ENCODE results near the gene ITGA7. TPM values are rescaled to one million over a fixed set of nuclear protein-coding genes. Genes with fewer than 3 reads are reported as not detected.
A peak's percentile ranks its signal among the peaks of the same experiment; 100 is the strongest.

ITGA7 gene
- total RNA-seq, 4 donors from 2014 or later = 6.8 to 167 (median 29.4) TPM

GRCh38 chr12:55742719-55743405 is 35.2 kb upstream of the ITGA7 start, which contains the start of gene GDF11:
Gene GDF11 (plus strand): TSS chr12:55743122. CDS start chr12:55743317, 195 bp downstream.
- Histone ChIP-seq H3K4me1 (no peaks in the 10 kb centered on the region), H3K27me3 (no peaks in the 10 kb centered on the region), H3K36me3 (no peaks in the 10 kb centered on the region), H3K9me3 (no peaks in the 10 kb centered on the region), H3K27ac (peak within 1 kb of the TSS; percentile 83 to 91), H3K4me3 (peak within 1 kb of the TSS; percentile 53 to 61)
- peak; percentile 85 to 87 for DNase-seq
- intact Hi-C loops (cut with DNase I; ENCODE audit: low total_unique reads) = loop anchor here (10.0 kb wide), 1 partner anchor 72 kb away; the partner anchor contains the start of genes ORMDL2 and SARNP
- peak; percentile 82 to 89 for TF ChIP-seq POLR2A (IDR thresholded peaks at IDR 0.05)
- peak in 1 of 4 experiments; percentile 9 for TF ChIP-seq CTCF (IDR thresholded peaks at IDR 0.05)

- Histone ChIP-seq H3K36me3 (no peaks in the 10 kb centered on the region), H3K27me3 (no peaks in the 10 kb centered on the region), H3K9me3 (no peaks in the 10 kb centered on the region), H3K27ac (peak overlapping the region; percentile 83 to 91), H3K4me1 (peaks cover 0 to 4% of the 10 kb centered on the region in 2 donors), H3K4me3 (peak overlapping the region; percentile 53 to 61)
- DNase-seq = no peak
- intact Hi-C loops (cut with DNase I; ENCODE audit: low total_unique reads) = loop anchor here (10.0 kb wide), 1 partner anchor 73 kb away; the partner anchor contains the start of genes ORMDL2 and SARNP
- TF ChIP-seq POLR2A (IDR thresholded peaks at IDR 0.05) (no peak), CTCF (IDR thresholded peaks at IDR 0.05) (no peak)
Measured at GRCh38 chr12:55741931-55742680, 34.4 kb upstream of the ITGA7 start.

- H3K9me3 ChIP-seq = no peaks in the 10 kb centered on the region
- intact Hi-C loops (cut with DNase I; ENCODE audit: low total_unique reads) = loop anchor here (5.0 kb wide), 1 partner anchor 203 kb away; no protein-coding TSS in a partner anchor
- TF ChIP-seq POLR2A (IDR thresholded peaks at IDR 0.05) = no peak
- no peak for TF ChIP-seq CTCF (IDR thresholded peaks at IDR 0.05)
- no peak for DNase-seq
- peak overlapping the region in 1 of 2 donors; percentile 86 for H3K27ac ChIP-seq
- H3K27me3 ChIP-seq = no peaks in the 10 kb centered on the region
- peaks cover 0 to 5% of the 10 kb centered on the region in 2 donors for H3K4me1 ChIP-seq
- peak overlapping the region in 1 of 2 donors; percentile 56 for H3K4me3 ChIP-seq
- H3K36me3 ChIP-seq = no peaks in the 10 kb centered on the region
Measured at GRCh38 chr12:55739025-55739378, 31.3 kb upstream of the ITGA7 start.

- Histone ChIP-seq H3K4me1 (peaks cover 0 to 5% of the 10 kb centered on the region in 2 donors), H3K27ac (peak overlapping the region; percentile 86 to 87), H3K9me3 (no peaks in the 10 kb centered on the region), H3K4me3 (peak overlapping the region; percentile 53 to 56), H3K36me3 (no peaks in the 10 kb centered on the region), H3K27me3 (no peaks in the 10 kb centered on the region)
- peak; percentile 85 to 98 (median 92) for TF ChIP-seq CTCF (IDR thresholded peaks at IDR 0.05)
- no peak for TF ChIP-seq POLR2A (IDR thresholded peaks at IDR 0.05)
- intact Hi-C loops (cut with DNase I; ENCODE audit: low total_unique reads) = loop anchor here (5.0 kb wide), 1 partner anchor 204 kb away; no protein-coding TSS in a partner anchor
- DNase-seq = peak; percentile 85 to 90
Measured at GRCh38 chr12:55738123-55739024, 30.7 kb upstream of the ITGA7 start.
